Measurements from ENCODE around the gene HEXB.

DNA sequence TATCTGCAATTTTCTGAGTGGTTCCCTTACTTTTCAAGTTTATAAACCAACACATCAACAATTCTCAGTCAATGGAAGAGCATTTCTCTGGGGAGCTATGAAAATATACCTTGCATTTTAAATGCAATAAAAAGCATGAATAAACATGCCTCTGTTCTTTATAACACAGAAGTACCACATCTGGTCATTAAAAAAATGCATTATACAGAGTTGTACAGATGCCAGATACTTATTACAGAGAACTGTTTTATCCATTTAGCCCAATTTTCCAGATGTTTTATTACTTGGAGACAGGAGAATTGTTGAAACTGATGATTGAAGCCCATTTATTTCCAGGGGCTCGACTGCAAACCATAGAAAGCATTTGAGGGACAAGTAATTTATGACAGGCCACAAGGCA, 19.2 kb upstream of the HEXB start:
- TF ChIP-seq, protein P1, sequence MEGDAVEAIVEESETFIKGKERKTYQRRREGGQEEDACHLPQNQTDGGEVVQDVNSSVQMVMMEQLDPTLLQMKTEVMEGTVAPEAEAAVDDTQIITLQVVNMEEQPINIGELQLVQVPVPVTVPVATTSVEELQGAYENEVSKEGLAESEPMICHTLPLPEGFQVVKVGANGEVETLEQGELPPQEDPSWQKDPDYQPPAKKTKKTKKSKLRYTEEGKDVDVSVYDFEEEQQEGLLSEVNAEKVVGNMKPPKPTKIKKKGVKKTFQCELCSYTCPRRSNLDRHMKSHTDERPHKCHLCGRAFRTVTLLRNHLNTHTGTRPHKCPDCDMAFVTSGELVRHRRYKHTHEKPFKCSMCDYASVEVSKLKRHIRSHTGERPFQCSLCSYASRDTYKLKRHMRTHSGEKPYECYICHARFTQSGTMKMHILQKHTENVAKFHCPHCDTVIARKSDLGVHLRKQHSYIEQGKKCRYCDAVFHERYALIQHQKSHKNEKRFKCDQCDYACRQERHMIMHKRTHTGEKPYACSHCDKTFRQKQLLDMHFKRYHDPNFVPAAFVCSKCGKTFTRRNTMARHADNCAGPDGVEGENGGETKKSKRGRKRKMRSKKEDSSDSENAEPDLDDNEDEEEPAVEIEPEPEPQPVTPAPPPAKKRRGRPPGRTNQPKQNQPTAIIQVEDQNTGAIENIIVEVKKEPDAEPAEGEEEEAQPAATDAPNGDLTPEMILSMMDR (conservative IDR thresholded peaks at IDR 0.05 in 1 of 2, IDR thresholded peaks at IDR 0.05 in 1 of 2; ENCODE audit: low read depth in 1 of 2, low read length in 2 of 2), result no peak
- TF ChIP-seq EZH2 (IDR thresholded peaks at IDR 0.05; ENCODE audit: low read length, missing control alignments), result no peak
